ENCODE data around the gene GATA5.
A peak's percentile ranks its signal among the peaks of the same experiment; 100 is the strongest.
"Not testable (repeated sequence)": the region's sequence is repeated elsewhere in the genome, so short reads cannot be mapped to it uniquely, and the experiment has no call there.

Gene GATA5

DNA sequence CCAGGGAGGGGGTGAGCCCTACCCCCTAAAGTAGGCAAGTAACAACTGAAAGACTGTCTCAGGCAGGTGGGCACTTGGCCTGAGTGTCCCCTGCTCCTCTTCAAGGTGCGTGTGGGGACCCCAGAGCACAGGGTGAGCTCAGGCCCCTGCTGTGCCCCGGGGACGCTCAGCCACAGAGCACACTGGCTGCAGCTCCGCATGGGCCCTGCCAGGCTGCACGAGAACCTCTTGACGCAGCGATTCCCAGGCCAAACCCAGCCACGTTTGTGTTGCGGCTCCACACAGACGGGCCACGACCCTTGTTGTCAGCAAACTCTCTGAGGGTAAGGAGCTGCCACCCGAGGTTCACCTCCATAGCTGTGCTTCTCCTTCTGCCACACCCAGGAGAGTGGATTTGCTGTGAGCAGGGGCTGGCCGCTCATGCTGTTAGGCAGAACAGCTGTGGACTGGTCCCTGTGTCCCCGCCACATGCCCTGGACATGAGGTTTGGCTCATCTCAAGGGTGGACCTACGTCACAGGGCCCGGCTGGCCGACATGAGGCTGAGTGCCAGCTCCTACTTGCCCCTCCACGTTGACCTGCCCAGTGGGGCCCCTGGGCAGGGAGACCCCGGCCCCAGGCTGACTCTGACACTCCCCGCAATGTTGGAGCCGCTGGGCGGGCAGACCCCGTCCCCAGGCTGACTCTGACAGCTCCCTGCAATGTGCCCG, 29.7 kb upstream of the GATA5 start:
- no peak for DNase-seq (ENCODE audit: low spot score)

DNA sequence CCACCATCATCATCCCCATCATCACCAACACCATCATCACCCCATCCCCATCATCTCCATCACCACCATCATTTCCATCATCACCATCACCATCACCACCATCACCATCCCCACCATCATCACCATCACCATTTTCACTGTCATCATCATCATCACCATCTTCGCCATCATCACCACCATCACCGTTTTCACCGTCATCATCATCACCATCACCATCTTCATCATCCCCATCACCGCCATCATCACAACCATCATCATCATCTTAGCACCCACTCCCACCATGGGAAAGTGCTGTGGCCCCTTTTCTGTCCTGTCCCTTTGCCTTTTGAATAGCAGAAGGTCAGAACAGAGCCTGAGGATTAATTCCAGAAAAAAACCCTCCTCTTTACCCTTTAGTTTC, 28.5 kb upstream of the GATA5 start:
- no peak for DNase-seq (ENCODE audit: low spot score)

DNA sequence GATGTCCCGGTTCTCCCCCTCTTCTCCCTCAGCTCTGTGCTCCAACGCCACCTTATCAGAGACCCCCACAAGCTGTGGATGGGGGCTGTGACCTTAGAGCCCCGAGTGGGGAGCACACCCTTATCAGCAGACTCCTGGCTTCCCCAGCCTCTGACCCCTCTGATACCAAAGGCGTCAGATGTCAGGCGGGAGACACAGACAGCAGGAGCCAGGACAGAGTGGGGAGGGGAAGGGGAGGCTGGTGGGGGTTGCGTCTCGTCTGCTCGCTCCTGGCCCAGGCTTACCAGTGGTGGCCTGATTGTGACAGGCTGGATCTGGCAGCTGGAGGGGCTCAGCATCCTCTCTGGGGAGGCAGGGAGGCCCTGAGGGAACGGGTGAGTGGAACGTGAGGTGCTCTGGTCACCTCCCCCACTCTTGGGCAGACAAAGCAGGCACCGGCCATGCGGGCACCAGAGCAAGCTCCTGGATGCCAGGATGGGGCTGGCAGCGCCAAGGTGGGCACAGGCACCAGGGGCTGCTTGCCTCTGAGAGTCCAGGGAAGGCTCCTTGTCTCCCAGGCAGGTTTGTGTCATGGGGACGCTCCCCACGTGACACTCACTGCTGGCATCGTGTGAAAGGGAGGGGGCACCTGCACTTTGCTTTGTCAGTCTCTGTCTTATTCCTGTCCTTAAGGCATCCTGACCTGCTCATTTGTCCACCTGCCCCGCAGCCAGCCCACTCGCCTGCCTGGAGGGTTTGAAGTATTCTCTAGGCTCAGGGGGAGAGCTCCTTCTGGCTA, 27.8 kb upstream of the GATA5 start:
- DNase-seq (ENCODE audit: low spot score): no peak

DNA sequence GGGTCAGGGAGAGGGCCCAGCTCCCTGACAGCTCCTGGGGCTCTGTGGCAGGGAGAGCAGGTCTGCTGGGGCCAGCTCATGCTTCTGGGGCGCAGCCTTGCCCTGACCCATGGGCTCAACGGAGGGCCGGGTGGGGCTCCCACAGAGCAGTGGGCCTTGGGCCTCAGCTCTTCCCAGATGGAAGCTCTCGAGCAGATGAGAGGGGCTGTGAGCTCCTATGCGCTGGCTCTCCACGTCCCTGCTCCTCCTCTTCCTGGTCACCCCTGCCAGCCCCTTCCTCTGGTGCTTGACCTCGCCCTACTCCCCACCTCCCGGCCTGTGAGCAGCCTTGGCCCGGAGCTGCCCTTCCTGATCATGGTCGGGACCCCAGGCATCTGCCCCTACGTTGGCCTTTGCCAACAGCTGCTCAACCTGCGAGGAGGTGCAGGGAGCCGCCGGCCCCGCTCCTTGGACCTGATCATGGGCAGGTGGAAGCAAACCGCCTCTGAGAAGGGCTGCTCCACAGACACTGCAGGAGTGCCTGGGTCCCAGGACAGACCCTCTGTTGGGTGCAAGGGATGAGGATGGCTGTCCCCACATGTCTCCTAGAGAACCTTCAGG, 26.8 kb upstream of the GATA5 start:
- no peak for DNase-seq (ENCODE audit: low spot score)

DNA sequence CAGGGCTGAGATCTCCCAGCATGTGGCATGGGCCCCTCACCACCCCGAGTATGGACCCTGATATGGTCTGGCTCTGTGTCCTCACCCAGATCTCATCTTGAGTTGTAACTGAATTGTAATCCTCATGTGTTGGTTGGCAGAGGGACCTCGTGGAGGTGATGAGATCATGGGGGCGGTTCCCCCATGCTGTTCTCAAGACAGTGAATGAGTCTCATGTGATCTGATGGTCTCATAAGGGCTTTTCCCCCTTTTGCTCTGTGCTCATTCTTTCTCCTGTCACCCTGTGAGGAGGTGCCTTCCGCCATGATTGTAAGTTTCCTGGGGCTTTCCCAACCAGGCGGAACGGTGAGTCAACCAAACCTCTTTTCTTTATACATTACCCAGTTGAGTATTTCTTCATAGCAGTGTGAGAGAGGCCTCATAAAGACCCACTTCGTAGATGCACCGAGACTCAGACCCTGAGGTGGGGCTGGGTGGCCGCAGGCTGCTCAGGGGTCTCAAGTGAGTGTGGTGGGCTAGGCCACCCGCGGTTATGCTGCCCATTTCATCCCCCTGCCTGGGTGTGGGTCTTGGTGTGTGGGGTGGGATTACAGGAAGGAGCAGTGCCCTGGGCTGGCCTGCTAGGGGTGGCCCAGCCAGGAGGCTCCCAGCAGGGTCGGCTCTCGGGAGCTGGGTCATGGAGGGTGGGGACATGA, 26.2 kb upstream of the GATA5 start:
- DNase-seq (ENCODE audit: low spot score): peak; percentile 59

DNA sequence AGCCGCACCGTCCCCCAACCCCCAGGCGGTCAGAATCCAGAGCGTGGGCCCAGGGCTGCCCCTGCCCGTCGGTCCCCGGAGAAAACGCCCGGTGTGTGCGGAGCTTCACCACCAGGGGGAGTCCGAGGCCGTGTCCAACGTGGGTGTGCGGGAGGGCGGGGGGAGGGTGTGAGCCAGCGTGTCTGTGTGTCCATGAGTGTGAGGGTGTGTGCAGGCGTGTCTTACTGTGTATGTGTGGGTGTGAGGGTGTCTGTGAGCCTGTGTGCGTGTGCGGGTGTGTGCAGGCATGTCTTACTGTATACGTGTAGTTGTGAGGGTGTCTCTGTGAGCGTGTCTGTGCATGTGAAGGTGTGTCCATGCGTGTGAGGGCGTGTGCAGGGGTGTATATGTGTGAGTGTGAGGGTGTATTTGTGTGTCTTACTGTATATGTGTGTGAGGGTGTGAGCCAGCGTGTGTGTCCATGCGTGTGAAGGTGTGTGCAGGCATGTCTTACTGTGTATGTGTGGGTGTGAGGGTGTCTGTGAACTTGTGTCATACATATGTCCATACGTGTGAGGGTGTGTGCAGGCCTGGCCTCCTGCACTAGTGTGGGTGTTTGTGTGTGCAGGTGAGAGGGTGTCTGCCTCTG, 24.6 kb upstream of the GATA5 start:
- DNase-seq (ENCODE audit: low spot score): peak; percentile 73

DNA sequence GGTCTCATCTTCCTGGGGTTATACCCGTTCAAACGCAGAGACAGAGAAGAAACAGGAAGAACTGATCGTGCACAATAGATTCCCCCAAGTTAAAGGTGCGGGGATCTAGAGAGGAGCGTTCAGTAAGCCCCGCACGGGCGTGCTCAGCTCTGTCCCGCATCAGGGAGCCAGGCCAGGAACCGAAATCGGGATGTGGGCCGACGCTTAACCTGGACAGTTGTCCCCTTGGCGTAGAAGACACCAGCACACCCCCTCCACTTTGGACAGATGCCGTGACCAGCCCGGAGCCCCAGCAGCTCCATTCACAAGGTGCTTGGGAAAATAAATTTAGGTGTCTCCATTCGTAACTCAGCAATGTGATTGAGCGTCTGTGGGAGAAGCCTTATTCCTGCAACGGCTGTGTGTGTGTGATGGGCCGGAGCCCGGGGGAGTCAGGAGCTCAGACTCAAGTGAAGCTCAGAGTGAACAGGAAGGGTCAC, 24.0 kb upstream of the GATA5 start:
- DNase-seq (ENCODE audit: low spot score): no peak

DNA sequence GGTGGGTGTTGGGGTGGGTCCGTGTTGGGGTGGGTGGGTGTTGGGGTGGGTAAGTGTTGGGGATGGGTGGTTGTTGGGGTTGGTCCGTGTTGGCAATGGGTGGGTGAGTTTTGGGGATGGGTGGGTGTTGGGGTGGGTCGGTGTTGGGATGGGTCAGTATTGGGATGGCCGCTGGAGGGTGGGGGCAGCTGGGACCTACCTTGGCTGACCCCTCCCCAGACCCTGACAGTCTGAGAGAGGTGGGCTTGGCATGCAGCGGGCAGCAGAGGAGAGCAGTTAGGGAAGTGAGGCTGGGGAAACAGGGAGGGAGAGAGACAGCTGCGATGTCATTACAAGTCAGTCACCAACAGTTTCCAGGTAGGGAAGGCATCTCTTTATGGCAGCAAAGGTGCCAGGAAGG, 23.1 kb upstream of the GATA5 start:
- DNase-seq (ENCODE audit: low spot score): no peak

DNA sequence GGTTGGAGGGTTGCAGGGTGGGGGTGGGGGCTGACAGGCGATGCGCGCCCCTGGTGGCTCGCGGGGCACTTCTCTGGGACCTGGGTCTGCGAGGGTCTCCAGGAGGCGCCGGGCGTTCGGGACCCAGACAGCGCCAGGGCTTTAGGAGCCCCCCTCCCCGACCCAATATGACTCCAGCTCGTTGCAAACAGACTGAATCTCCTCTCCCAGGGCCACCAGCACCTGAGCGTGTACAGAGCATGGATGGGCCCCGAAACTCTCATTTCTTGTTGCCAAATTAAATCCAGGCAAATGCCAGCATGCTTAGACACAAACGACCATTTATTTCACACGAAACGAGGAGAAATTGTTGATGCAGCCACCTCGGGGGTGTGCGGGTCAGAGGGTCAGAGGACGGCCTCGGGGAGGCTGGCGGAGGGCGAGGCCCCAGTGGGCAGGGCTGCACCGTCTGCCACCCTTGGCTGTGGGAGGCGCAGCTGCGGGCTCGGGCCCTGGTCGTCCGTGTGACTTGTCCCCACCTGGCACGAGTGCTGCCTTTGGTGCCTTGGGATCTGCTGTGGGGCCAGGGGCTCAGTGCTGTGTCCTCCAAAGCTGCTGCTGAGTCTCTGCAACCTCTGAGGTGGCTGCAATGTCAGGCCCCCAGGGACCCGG, 20.9 kb upstream of the GATA5 start:
- DNase-seq (ENCODE audit: low spot score): no peak

DNA sequence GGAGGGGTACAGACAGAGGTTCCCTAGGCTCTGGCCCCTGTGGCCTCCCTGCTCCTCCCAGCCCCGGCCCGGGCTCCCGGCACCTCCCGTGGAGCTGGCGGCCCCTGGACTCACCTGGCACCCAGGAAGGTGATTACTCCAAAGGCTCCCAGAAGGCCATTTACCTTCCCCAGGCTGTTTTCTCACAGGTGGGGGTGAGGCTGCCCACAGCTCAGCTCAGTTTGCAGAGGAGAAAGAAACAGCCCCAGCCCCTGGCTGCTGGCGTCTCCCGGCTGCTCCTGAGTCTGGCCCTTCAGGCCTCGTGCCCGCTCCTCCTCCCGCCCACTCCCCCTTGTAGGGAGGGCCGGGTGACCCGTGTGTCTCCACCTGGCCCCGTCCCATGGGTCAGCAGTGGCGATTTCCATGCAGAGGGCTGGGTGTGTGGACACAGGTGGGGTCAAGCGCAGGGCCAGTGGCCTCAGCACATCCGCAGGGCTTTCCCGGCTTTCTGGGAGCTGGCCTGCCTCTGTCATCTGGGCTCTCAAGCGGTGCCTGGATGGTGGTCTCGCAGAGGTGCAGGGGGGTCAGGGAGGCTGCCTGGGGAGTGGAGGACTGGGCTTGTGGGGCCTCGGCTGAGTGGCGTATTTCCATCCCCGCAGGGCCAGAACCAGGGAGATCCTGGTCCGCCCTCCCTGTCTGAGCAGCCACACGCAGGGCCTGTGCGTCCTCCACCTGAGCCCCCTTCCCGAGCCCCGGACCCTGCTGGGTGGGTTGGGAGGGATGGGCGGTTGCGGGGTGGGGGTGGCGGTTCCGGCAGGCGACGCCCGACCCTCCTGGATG, 20.2 kb upstream of the GATA5 start:
- no peak for DNase-seq (ENCODE audit: low spot score)

DNA sequence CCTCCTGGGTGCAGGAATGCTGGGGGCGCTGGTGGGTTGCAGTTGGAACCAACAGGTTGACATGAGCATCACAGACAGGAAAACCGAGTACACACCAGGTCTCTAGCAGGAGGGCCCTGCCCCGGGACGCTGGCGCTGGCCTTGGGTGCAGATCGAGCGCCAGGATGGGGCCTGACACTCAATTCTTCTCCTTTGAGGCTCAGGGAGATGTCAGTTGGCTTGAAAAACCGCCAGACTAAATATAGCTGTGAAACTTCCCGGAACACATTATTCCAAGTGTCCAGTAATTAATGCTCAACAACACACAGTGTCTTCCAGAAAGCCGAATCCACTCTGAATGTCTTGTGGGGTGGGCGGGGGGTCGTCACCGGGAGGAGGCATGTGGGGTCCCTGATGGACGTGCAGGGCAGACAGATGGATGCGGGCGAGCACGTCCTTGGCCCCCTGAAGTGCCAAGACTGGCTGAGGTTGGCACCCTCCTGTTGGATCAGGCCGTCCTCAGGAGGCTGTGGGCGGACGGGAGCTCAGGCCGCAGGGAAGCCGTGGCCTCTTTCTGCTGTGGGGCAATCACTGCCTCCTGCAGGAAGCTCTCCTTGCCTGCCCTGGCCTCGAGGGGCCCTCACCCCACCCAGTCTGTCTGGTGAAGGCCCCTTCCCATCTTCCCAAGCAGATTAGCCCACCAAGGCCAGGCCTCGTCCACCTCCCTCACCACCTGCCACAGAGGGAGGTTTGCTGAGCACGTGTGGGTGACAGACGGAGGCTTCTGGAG, 19.4 kb upstream of the GATA5 start:
- no peak for DNase-seq (ENCODE audit: low spot score)

DNA sequence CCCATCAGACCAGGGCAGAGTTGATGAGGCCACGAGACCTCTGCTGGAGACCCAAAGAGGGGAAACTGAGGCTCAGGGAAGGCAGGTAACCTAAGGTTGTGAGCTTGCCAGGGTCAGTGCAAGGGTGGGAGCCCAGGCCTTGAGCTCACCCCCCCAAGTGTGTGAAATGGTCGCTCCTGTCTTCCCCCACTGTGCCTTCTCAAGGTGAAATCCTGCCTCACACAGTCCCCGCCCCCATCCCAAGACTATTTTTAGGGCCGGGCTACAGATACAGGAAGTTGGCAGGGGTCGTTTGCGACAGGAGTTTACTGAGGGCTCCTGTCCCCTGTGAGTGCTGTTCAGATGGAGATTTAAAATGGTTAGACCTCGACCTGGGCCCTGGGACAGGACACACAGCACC, 18.7 kb upstream of the GATA5 start:
- no peak for DNase-seq (ENCODE audit: low spot score)

DNA sequence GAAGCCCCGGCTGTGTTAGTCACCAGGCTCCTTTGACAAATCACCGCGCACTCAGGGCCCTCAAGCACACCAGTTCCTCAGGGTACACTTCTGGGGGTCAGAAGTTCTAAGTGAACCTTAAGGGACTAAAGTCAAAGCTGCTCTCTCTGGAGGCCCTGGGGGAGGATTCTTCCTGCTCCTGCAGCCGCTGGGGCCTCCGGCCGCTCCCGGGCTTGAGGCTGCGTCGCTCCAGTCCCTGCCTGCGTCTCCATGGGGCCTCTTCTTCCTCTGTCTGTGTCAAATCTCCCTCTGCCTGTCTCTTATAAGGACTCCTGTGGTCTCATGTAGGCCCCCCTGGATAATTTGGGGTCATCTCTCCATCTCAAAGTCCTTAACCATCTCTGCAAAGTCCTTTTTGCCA, 18.1 kb upstream of the GATA5 start:
- no peak for DNase-seq (ENCODE audit: low spot score)

DNA sequence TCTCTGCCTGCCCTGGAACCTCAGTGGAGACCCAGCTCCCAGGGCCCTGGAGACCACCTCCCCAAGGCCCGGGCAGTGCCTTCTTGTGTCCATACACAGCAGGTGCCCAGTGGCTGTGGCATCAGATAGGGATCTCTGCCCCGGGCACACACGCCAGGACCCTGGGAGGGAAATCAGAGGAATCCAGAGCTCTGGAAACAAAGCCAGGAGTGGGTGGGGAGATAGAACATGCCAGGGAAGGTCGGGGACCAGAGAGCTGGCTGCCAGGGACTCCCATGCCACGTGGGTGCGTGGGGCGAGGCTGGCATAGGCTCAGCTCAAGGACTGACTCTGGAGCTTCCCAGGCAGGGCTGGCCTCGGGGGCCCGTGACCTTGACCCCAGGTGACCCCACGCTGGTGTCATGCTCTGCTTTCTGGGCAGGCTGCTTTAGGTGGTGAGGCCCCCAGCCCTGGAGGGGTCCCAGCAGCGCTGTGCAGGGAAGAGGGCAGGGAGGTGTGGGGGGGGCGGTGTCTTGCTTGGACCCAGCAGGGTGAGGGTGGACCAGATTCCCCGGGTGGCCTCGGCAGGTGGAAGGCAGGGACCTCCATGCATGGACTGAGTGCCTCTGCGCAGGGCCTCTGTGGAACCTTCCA, 17.6 kb upstream of the GATA5 start:
- no peak for DNase-seq (ENCODE audit: low spot score)

DNA sequence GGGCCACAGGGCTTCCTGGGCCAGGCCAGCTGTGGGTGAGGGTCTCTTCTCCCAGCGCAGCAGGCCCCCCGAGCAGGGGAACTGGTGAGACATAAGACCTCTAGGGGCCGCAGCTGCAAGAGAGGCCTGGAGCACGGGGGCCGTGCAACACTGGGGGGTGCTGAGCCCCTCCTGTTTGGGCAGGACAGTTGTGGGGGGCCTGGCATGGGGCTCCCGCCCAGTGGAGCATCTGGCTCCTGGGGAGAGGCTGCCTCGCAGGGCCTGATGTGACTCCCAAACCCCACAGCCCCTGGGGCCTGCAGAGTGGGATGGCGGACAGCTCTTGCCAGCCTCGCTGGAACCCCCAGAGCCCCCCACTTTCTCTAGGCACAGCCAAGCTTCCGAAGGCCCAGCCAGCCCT, 16.9 kb upstream of the GATA5 start:
- no peak for DNase-seq (ENCODE audit: low spot score)

DNA sequence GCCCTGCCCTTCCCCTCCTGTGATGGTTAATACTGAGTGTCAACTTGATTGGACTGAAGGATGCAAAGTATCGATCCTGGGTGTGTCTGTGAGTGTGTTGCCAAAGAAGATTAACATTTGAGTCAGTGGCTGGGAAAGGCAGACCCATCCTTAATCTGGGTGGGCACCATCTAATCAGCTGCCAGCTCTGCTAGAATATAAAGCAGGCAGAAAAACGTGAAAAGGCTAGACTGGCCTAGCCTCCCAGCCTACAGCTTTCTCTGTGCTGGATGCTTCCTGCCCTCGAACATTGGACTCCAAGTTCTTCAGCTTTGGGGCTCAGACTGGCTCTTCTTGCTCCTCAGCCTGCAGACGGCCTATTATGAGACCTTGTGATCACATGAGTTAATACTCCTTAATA, 15.0 kb upstream of the GATA5 start:
- not testable (repeated sequence) for DNase-seq (ENCODE audit: low spot score)

DNA sequence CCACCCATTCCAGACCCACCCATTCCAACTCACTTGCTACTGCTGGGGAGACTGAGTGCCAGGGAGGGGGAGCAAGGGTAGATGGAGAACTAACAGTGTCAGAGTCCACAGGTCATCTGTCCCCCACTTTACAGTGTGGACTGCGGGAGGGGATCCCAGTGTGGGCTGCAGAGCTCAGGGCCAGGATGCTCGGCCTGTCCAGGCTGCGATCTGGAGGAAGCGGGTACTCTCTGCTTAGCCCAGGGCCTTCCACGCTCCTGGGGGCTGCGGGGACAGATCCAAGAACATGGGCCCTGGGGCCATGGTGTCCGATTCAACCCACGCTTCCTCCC, 14.1 kb upstream of the GATA5 start:
- DNase-seq (ENCODE audit: low spot score): no peak

DNA sequence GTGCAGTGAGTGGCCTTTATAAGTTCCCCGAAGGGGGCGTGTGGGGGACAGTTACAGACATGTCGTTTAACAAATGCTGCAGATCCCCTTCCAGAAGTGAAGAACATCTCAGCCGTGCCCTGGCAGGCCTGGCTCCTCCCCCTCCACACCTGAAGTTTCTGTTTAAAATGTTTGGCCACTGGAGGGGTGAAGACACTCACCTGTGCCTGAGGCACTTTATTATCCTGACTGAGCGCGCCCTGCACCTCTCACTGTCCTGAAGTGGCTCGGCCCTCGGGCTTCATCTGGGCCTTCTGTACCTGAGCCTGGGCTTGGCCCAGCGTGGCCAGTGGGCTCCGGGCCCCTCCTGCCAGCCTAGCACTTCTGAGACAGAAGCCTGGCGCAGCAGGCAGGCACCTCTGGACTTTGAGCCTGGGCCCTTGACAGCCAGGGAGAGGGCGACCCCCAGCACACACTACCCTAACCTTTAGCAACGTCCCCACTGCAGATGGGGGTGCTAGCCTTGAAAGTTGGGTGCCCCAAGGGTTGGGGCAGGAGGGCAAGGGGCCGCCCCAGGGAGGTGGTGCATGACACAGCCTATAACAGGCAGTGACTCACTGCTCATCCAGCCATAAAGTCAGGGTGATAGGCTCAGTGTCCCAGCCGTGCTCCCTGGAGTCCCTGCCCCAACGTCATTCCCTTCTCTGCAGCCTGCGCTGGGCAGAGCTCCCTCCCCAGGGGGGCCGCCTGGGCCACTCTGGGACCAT, 13.6 kb upstream of the GATA5 start:
- DNase-seq (ENCODE audit: low spot score): no peak

DNA sequence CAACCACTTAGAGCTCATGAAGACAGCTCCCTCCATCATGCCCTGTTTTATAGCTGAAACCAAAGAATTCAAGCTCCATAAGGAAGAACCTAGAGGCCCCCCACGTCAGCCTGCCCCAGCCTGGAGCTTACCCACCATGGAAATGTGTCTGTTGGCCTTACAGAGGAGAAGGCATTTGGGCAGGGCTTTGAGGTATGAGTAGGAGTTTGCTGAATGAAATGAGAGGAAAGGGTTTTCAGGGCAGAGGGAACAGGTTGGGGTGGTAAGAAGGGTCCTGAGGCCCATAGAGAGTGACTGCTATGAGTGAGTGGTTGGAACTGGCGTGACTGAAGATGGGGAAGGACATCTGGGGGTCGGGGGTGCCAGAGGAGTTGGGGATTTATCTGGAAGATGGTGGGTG, 12.7 kb upstream of the GATA5 start:
- no peak for DNase-seq (ENCODE audit: low spot score)
